HG02973 (cell line): Measurements from ENCODE around the gene CBX7.

Experiments
- ATAC-seq: cut with Tn5 transposase; IDR thresholded peaks from one replicate; pipeline ENCODE4 v1.9.1; 2021; ENCODE audit warnings: moderate library complexity; ENCODE audit not compliant: unreplicated experiment

CBX7 gene

GRCh38 chr22:39148026-39148726 is 4.3 kb downstream of the CBX7 start:
- no peak for ATAC-seq

- ATAC-seq, result no peak
These were observed 5.0 kb downstream of the CBX7 start for GRCh38 chr22:39147335-39148025.

GRCh38 chr22:39146256-39147101 is 6.0 kb downstream of the CBX7 start:
- ATAC-seq, result no peak

- ATAC-seq, result no peak
These were observed 8.2 kb downstream of the CBX7 start for GRCh38 chr22:39144101-39144767.

- no peak for ATAC-seq
These were observed 10.3 kb downstream of the CBX7 start for GRCh38 chr22:39142088-39142680.

- ATAC-seq, result no peak
These were observed 12.5 kb downstream of the CBX7 start for GRCh38 chr22:39139933-39140332.

GRCh38 chr22:39138357-39138997 is 14.0 kb downstream of the CBX7 start:
- ATAC-seq, result no peak

- no peak for ATAC-seq
These were observed 16.2 kb downstream of the CBX7 start for GRCh38 chr22:39136317-39136716.

GRCh38 chr22:39135092-39135896 is 17.2 kb downstream of the CBX7 start:
- no peak for ATAC-seq

GRCh38 chr22:39134366-39135091 is 18.0 kb downstream of the CBX7 start:
- ATAC-seq, result no peak

GRCh38 chr22:39133871-39134270 is 18.6 kb downstream of the CBX7 start:
- no peak for ATAC-seq

- no peak for ATAC-seq
These were observed 19.5 kb downstream of the CBX7 start for GRCh38 chr22:39132871-39133524.

- no peak for ATAC-seq
These were observed 20.2 kb downstream of the CBX7 start for GRCh38 chr22:39132281-39132680.

GRCh38 chr22:39130892-39131855 is 21.3 kb downstream of the CBX7 start:
- ATAC-seq, result no peak

- ATAC-seq, result no peak
These were observed 22.3 kb downstream of the CBX7 start for GRCh38 chr22:39130152-39130704.

- no peak for ATAC-seq
These were observed 22.7 kb downstream of the CBX7 start for GRCh38 chr22:39129746-39130145.

GRCh38 chr22:39129081-39129480 is 23.4 kb downstream of the CBX7 start:
- no peak for ATAC-seq
